IMR-90 (cell line): ENCODE data around the gene RNPEPL1. TPM values are rescaled to one million over a fixed set of nuclear protein-coding genes. Genes with fewer than 3 reads are reported as not detected.

Experiments
- ATAC-seq: fragments of 200-7000 bp; cut with Tn5 transposase; 2 replicates; pipeline ENCODE4 v1.9.1; 2020; ENCODE audit warnings: low read depth, mild to moderate bottlenecking, moderate library complexity
- BruUV-seq: library from RNA; stranded (reverse); fragments of 400-500 nt; replicated peaks from 2 replicates; lab custom pipeline; 2021; lab: Mats Ljungman, UMichigan
- CTCF ChIA-PET: fragments of 300-600 bp; formaldehyde crosslinking; extraction: SDS; loops from one replicate; lab custom pipeline; 2021; ENCODE audit warnings: antibody characterized with exemption; lab: Yijun Ruan, JAX
- POLR2A ChIA-PET: fragments of 300-600 bp; sonication (Branson Sonifier 250); formaldehyde crosslinking; loops from one replicate; lab custom pipeline; 2022; ENCODE audit warnings: antibody characterized with exemption; ENCODE audit not compliant: unreplicated experiment; lab: Charles Lee
- DNase-seq: peaks from one replicate; pipeline ENCODE4 v3.0.0; 2013
- H2AFZ ChIP-seq: replicated peaks from 2 replicates; pipeline ENCODE3; 2013; ENCODE audit warnings: low read length, mild to moderate bottlenecking; ENCODE audit not compliant: poor library complexity
- H2AK5ac ChIP-seq: 2 replicates; pipeline ENCODE4 v1.6.1; 2013; ENCODE audit warnings: low read depth, low read length, inconsistent platforms
- H2AK9ac ChIP-seq: replicated peaks from 2 replicates; pipeline ENCODE3; 2013; ENCODE audit warnings: mild to moderate bottlenecking, low read depth, low read length, moderate library complexity; ENCODE audit not compliant: poor library complexity
- H2BK120ac ChIP-seq: 2 replicates; pipeline ENCODE4 v1.6.1; 2013; ENCODE audit warnings: low read depth, low read length, inconsistent platforms
- H2BK15ac ChIP-seq: 3 replicates; pipeline ENCODE4 v1.6.1; 2013; ENCODE audit warnings: low read depth, low read length, inconsistent platforms
- H2BK20ac ChIP-seq: 2 replicates; pipeline ENCODE4 v1.6.1; 2013; ENCODE audit warnings: low read depth, mild to moderate bottlenecking, inconsistent platforms, low read length, moderate library complexity
- H2BK5ac ChIP-seq: 2 replicates; pipeline ENCODE4 v1.6.1; 2013; ENCODE audit warnings: mild to moderate bottlenecking, low read depth, low read length, inconsistent platforms; ENCODE audit not compliant: poor library complexity, severe bottlenecking
- H3K14ac ChIP-seq: replicated peaks from 2 replicates; pipeline ENCODE4 v1.6.1; 2013; ENCODE audit warnings: low read depth, low read length, inconsistent platforms
- H3K18ac ChIP-seq: 2 replicates; pipeline ENCODE4 v1.6.1; 2013; ENCODE audit warnings: low read depth, low read length, control low read depth
- H3K23ac ChIP-seq: 2 replicates; pipeline ENCODE4 v1.6.1; 2013; ENCODE audit warnings: low read depth, low read length, inconsistent platforms
- H3K27ac ChIP-seq: 2 replicates; pipeline ENCODE4 v1.5.1; 2013; ENCODE audit warnings: mild to moderate bottlenecking, control low read depth, low read length; ENCODE audit not compliant: insufficient read depth
- H3K27me3 ChIP-seq: 2 replicates; pipeline ENCODE4 v1.6.1; 2013; ENCODE audit warnings: low read length; ENCODE audit not compliant: control insufficient read depth, insufficient read depth
- H3K36me3 ChIP-seq: 2 replicates; pipeline ENCODE4 v1.6.1; 2013; ENCODE audit warnings: low read length, mixed read lengths; ENCODE audit not compliant: control insufficient read depth, insufficient read depth
- H3K4ac ChIP-seq: 2 replicates; pipeline ENCODE4 v1.6.1; 2013; ENCODE audit warnings: low read depth, low read length, inconsistent platforms
- H3K4me1 ChIP-seq: 2 replicates; pipeline ENCODE4 v1.6.1; 2013; ENCODE audit warnings: low read length, mixed read lengths; ENCODE audit not compliant: control insufficient read depth, insufficient read depth
- H3K4me2 ChIP-seq: 2 replicates; pipeline ENCODE4 v1.6.1; 2013; ENCODE audit warnings: low read depth, mild to moderate bottlenecking, control low read depth, low read length, moderate library complexity
- H3K4me3 ChIP-seq: 2 replicates; pipeline ENCODE4 v1.5.1; 2013; ENCODE audit warnings: low read depth, mild to moderate bottlenecking, control low read depth, low read length, moderate library complexity; ENCODE audit not compliant: insufficient read depth
- H3K56ac ChIP-seq: 2 replicates; pipeline ENCODE4 v1.6.1; 2013; ENCODE audit warnings: low read length, inconsistent platforms; ENCODE audit not compliant: insufficient read depth; ENCODE audit errors: extremely low read depth
- H3K79me1 ChIP-seq, 2 experiments: 2 replicates each; pipeline ENCODE4 v1.6.1; 2013; ENCODE audit warnings: low read length in 2 of 2, inconsistent platforms in 1 of 2, low read depth in 1 of 2
- H3K9ac ChIP-seq: 2 replicates; pipeline ENCODE4 v1.6.1; 2013; ENCODE audit warnings: low read depth, low read length, control low read depth
- H3K9me1 ChIP-seq: 2 replicates; pipeline ENCODE4 v1.6.1; 2013; ENCODE audit warnings: low read length, inconsistent platforms; ENCODE audit not compliant: insufficient read depth
- H3K9me3 ChIP-seq: 2 replicates; pipeline ENCODE4 v1.6.1; 2013; ENCODE audit warnings: low read length; ENCODE audit not compliant: control insufficient read depth, insufficient read depth
- H4K20me1 ChIP-seq: 2 replicates; pipeline ENCODE4 v1.6.1; 2013; ENCODE audit warnings: low read length, inconsistent platforms; ENCODE audit not compliant: insufficient read depth
- H4K5ac ChIP-seq: 2 replicates; pipeline ENCODE4 v1.6.1; 2013; ENCODE audit warnings: mild to moderate bottlenecking, low read depth, low read length, control low read depth
- H4K8ac ChIP-seq, 2 experiments: 2 replicates each; pipeline ENCODE4 v1.6.1; 2013; ENCODE audit warnings: low read depth in 2 of 2, low read length in 2 of 2, control low read depth in 1 of 2, inconsistent platforms in 1 of 2
- H4K91ac ChIP-seq: 2 replicates; pipeline ENCODE4 v1.6.1; 2013; ENCODE audit warnings: low read depth, low read length, inconsistent platforms; ENCODE audit not compliant: insufficient read depth
- BHLHE40 ChIP-seq: fragments of 150-350 bp; IDR thresholded peaks from 2 replicates; pipeline ENCODE4 v1.6.1; 2016; ENCODE audit warnings: mild to moderate bottlenecking, low read depth, low read length
- FOS ChIP-seq: fragments of 150-350 bp; IDR thresholded peaks from 2 replicates; pipeline ENCODE4 v1.6.1; 2016; ENCODE audit warnings: low read depth, low read length
- MAZ ChIP-seq: IDR thresholded peaks from 2 replicates; pipeline ENCODE4 v1.6.1; 2012; ENCODE audit warnings: low read depth, mild to moderate bottlenecking, low read length, improper control_type of control experiment, moderate library complexity, borderline replicate concordance
- MXI1 ChIP-seq: IDR thresholded peaks from 2 replicates; pipeline ENCODE4 v1.6.1; 2012; ENCODE audit warnings: low read depth, mild to moderate bottlenecking, low read length, moderate library complexity, borderline replicate concordance
- POLR2A ChIP-seq: IDR thresholded peaks from 2 replicates; pipeline ENCODE4 v1.6.1; 2012; ENCODE audit warnings: mild to moderate bottlenecking, low read depth, low read length
- RCOR1 ChIP-seq: IDR thresholded peaks from 2 replicates; pipeline ENCODE4 v1.6.1; 2012; ENCODE audit warnings: mild to moderate bottlenecking, low read length, improper control_type of control experiment; ENCODE audit not compliant: insufficient replicate concordance
- RFX5 ChIP-seq: IDR thresholded peaks from 2 replicates; pipeline ENCODE4 v1.8.0; 2012; ENCODE audit warnings: low read depth, mild to moderate bottlenecking, low read length, moderate library complexity
- WGBS, 2 experiments: methylation state at CpG; one replicate each; pipeline versions ENCODE4 v1.1.5 to v1.1.7; 2013; ENCODE audit warnings: missing lambda C conversion rate in 2 of 2; ENCODE audit not compliant: insufficient read length in 1 of 2; ENCODE audit errors: extremely low coverage in 2 of 2; 5-methylcytosine and 5-hydroxymethylcytosine counted together
- dilution Hi-C: fragments of 300-500 bp; cut with HindIII; formaldehyde crosslinking; loops from one replicate; pipeline ENCODE4 v1.14.3; 2018; ENCODE audit warnings: low sequenced_read_pairs; ENCODE audit not compliant: unreplicated experiment
- in situ Hi-C: fragments of 300-500 bp; cut with MboI; formaldehyde crosslinking; loops from 3 replicates; pipeline ENCODE4 v1.14.3; 2019; ENCODE audit warnings: low sequenced_read_pairs, inconsistent platforms, mixed read lengths
- intact Hi-C: fragments of 100-400 bp; cut with micrococcal nuclease; formaldehyde crosslinking; loops from 2 replicates; pipeline ENCODE4 v1.10.0; 2022
- polyA plus RNA-seq, 3 experiments: library from polyadenylated mRNA; depleted of rRNA; stranded (reverse); fragments of >200 nt; gene quantifications; 2 replicates each; pipeline ENCODE4 v1.2.3, GENCODE V29; 2012; ENCODE audit warnings: low replicate concordance in 1 of 3
- total RNA-seq: library from RNA; depleted of rRNA; stranded (reverse); fragments of >200 nt; gene quantifications from 2 replicates; pipeline ENCODE4 v1.2.3, GENCODE V29; 2012
- TF ChIP-seq, protein P1 (sequence below): fragments of 150-350 bp; IDR thresholded peaks from 2 replicates; pipeline ENCODE4 v1.6.1; 2017; ENCODE audit warnings: mild to moderate bottlenecking, antibody characterized with exemption, low read length, low read depth

RNPEPL1 gene
- total and polyA plus RNA-seq, 2 of the 4 experiments (the other 2 are of a cell fraction): 3.8 to 18.7 TPM

DNA sequence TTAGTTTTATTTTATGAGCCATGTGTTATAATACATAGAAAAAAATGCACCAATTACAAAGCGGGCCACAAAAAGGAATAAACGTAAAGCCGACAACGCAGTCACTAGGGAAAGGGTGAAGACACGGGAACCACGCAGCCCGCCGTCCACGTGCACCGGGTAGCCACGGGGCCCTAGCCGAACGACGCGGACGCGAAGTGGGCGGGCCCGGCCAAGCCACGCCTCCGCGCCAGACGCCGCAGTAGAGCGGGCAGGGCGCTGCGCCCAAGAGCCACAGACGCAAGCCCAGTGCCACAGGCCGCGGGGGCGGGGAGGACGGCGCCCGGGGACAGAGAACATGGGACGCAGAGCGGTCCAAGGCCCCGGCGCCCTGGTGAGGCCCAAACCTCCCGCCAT is 8.2 kb upstream of the RNPEPL1 start, which contains the start of gene DUSP28:
TSS of gene DUSP28 (plus strand) at position 274 of the 396 bp plus-strand sequence. CDS start 328 bp downstream, outside the sequence.
- ChIA-PET CTCF (no interaction called here), POLR2A (no interaction called here)
- intact Hi-C loops (loop anchor here (10.0 kb wide), 1 partner anchor 435 kb away; the partner anchor contains the start of gene SNED1), dilution Hi-C loops (no loop called here), in situ Hi-C loops (no loop called here)
- Histone ChIP-seq H3K23ac (peak within 1 kb of the TSS; percentile 93; the same call in 1 of the 2 replicates), H3K4me2 (peak within 1 kb of the TSS; percentile 93), H3K9me1 (peaks cover 24% of the 10 kb centered on the region), H4K5ac (peak within 1 kb of the TSS; percentile 73), H3K27me3 (no peaks in the 10 kb centered on the region), H2AK5ac (peak within 1 kb of the TSS; percentile 79), H4K20me1 (peaks cover 26% of the 10 kb centered on the region), H3K36me3 (peaks cover 1% of the 10 kb centered on the region; the same call in 1 of the 2 replicates), H3K27ac (peak within 1 kb of the TSS; percentile 84), H3K9me3 (no peaks in the 10 kb centered on the region), H2BK5ac (peak within 1 kb of the TSS; percentile 96), H2AK9ac (peak within 1 kb of the TSS; percentile 98), H3K9ac (peak within 1 kb of the TSS; percentile 72), H3K4me3 (peak within 1 kb of the TSS; percentile 73), H3K14ac (peak within 1 kb of the TSS; percentile 96), H2BK120ac (peak within 1 kb of the TSS; percentile 82), H2BK15ac (0 out of 3 replicates have a peak within 1 kb of the TSS, but pooled peaks have one; percentile 49), H4K91ac (peak within 1 kb of the TSS; percentile 69), H3K18ac (no peak within 1 kb of the TSS; the same call in 1 of the 2 replicates), H3K4ac (peak within 1 kb of the TSS; percentile 96), H3K4me1 (peaks cover 10% of the 10 kb centered on the region), H3K56ac (peak within 1 kb of the TSS; percentile 87), H2BK20ac (no peak within 1 kb of the TSS), H3K79me1 (peaks cover 27 to 64% of the 10 kb centered on the region in 2 experiments), H4K8ac (peak within 1 kb of the TSS; percentile 52 to 83; a peak in 3 of 4 replicates), H2AFZ (peak within 1 kb of the TSS; percentile 90)
- ATAC-seq: peak; percentile 65
- DNase-seq: peak; percentile 80
- TSS peak; percentile 30 for BruUV-seq
- WGBS, 2 experiments: 1% methylated on average over 34 of the region's 39 CpGs; no CpG with 5 or more reads in 1 of the 2 experiments
- TF ChIP-seq FOS: no peak
- TF ChIP-seq RFX5: peak; percentile 87
- peak; percentile 82 for TF ChIP-seq POLR2A
- TF ChIP-seq BHLHE40: peak; percentile 82
- TF ChIP-seq RCOR1: no peak
- TF ChIP-seq, protein P1, sequence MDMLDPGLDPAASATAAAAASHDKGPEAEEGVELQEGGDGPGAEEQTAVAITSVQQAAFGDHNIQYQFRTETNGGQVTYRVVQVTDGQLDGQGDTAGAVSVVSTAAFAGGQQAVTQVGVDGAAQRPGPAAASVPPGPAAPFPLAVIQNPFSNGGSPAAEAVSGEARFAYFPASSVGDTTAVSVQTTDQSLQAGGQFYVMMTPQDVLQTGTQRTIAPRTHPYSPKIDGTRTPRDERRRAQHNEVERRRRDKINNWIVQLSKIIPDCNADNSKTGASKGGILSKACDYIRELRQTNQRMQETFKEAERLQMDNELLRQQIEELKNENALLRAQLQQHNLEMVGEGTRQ: peak; percentile 86
- TF ChIP-seq MXI1: peak; percentile 99
- peak; percentile 63; the same call in 1 of the 2 replicates for TF ChIP-seq MAZ
